Measurements from ENCODE around the gene LRRN4.

GRCh38 chr20:6030453-6031080 lies 23.3 kb downstream of the LRRN4 start:
- no peak for TF ChIP-seq GATA2 (IDR thresholded peaks at IDR 0.05; ENCODE audit: low read depth, low read length)
- no peak for TF ChIP-seq GATA3 (IDR thresholded peaks at IDR 0.05; ENCODE audit: low read depth, low read length)

Data from SH-SY5Y (cell line).